ENCODE data around the gene TMCC3. TPM values are rescaled to one million over a fixed set of nuclear protein-coding genes. Genes with fewer than 3 reads are reported as not detected.

The TMCC3 gene
- total RNA-seq, 1 donor from 2014 or later = 48.1 TPM

DNA sequence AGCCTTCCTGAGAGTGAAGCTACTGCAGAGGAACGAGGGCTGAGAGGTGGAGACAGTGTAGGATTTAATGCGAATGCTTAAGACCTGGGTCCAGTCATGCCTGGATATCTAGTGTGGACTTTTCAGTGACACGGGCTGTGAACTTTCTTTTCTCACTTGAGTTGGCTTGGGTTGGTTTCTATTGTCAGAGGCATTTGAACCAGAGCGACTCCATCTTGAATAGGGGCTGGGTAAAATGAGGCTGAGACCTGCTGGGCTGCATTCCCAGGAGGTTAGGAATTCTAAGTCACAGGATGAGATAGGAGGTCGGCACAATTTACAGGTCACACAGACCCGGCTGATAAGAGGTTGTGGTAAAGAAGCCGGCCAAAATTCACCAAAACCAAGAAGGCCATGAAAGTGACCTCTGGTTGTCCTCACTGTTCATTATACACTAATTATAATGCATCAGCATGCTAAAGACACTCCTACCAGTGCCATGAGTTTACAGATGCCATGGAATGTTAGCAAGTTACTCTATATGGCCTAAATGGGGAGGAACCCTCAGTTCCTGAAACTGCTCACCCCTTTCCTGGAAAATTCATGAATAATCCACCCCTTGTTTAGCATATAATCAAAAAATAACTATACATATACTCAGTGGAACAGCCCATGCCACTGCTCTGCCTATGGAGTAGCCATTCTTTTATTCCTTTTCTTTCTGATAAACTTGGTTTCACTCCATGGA, 34.2 kb upstream of the TMCC3 start:
- H3K9me3 Mint-ChIP-seq (ENCODE audit: unreplicated experiment) = peaks cover 5% of the 10 kb centered on the region
- H3K27me3 Mint-ChIP-seq (ENCODE audit: unreplicated experiment) = peaks cover 1% of the 10 kb centered on the region
- H3K27ac Mint-ChIP-seq (ENCODE audit: unreplicated experiment) = no peak overlapping the region
- no peak overlapping the region for H3K4me3 Mint-ChIP-seq (ENCODE audit: unreplicated experiment)
- peaks cover 13% of the 10 kb centered on the region for H3K4me1 Mint-ChIP-seq (ENCODE audit: unreplicated experiment)
- TF ChIP-seq, protein P1, sequence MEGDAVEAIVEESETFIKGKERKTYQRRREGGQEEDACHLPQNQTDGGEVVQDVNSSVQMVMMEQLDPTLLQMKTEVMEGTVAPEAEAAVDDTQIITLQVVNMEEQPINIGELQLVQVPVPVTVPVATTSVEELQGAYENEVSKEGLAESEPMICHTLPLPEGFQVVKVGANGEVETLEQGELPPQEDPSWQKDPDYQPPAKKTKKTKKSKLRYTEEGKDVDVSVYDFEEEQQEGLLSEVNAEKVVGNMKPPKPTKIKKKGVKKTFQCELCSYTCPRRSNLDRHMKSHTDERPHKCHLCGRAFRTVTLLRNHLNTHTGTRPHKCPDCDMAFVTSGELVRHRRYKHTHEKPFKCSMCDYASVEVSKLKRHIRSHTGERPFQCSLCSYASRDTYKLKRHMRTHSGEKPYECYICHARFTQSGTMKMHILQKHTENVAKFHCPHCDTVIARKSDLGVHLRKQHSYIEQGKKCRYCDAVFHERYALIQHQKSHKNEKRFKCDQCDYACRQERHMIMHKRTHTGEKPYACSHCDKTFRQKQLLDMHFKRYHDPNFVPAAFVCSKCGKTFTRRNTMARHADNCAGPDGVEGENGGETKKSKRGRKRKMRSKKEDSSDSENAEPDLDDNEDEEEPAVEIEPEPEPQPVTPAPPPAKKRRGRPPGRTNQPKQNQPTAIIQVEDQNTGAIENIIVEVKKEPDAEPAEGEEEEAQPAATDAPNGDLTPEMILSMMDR (IDR thresholded peaks at IDR 0.05; ENCODE audit: unreplicated experiment) = no peak
- H3K36me3 Mint-ChIP-seq (ENCODE audit: low read depth, unreplicated experiment) = no peaks in the 10 kb centered on the region
- no peak for DNase-seq (ENCODE audit: low spot score)

DNA sequence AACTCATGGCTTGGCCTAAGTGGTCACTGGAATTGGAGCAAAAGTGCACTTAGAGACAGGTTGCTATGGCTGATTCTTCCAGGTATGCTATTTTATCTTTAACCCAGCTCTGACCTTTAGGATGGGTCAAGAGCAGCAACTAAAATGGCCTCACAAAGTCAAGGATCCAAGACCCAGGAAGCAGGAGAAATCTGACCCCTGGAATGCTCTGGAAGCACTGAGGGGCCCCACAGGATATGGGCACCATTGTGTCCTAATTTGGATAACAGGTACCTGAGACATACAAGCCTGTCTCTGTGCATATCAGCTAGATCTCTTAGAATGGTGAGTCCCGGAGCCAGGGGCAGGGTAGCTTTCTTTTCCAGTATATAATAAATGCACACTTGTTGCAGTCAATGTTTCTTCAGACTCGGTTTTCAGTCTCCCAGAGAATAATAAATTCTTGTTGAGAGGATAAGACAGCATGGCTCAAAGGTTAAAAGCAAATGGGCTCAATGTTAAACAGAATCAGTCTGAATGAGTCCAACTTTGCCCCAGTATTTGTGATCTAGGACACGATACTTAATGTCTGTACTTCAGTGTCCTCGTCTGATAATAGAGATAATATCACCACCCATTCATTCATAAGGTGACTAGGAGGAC, 29.3 kb upstream of the TMCC3 start:
- TF ChIP-seq, protein P1 (IDR thresholded peaks at IDR 0.05; ENCODE audit: unreplicated experiment) = no peak
- Mint-ChIP-seq H3K36me3 (ENCODE audit: low read depth, unreplicated experiment) (peaks cover 2% of the 10 kb centered on the region), H3K27ac (ENCODE audit: unreplicated experiment) (no peak overlapping the region), H3K4me1 (ENCODE audit: unreplicated experiment) (peaks cover 30% of the 10 kb centered on the region), H3K9me3 (ENCODE audit: unreplicated experiment) (peaks cover 5% of the 10 kb centered on the region), H3K4me3 (ENCODE audit: unreplicated experiment) (no peak overlapping the region), H3K27me3 (ENCODE audit: unreplicated experiment) (peaks cover 4% of the 10 kb centered on the region)
- DNase-seq (ENCODE audit: low spot score) = no peak

DNA sequence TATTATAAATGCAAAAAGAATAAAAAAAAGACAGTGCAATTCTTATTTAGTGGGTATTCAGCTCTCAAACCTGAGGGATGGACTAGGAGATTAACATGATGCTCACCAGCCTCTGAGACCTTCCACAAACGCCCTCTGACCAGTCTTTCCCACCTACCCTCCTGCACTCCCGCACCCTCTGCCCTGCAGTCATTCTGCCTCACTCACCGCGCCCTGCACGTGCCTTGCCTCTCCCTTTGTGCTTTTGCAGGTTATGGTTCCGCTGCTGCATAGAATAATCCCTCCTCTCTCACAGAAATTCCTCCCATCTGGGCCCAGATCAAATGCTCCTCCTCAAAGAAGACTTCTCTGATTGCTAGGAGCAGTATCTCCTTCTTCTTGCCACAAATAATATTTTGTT, 28.5 kb upstream of the TMCC3 start:
- TF ChIP-seq, protein P1 (IDR thresholded peaks at IDR 0.05; ENCODE audit: unreplicated experiment) = no peak
- no peak for DNase-seq (ENCODE audit: low spot score)
- peaks cover 3% of the 10 kb centered on the region for H3K36me3 Mint-ChIP-seq (ENCODE audit: low read depth, unreplicated experiment)
- H3K4me1 Mint-ChIP-seq (ENCODE audit: unreplicated experiment) = peaks cover 36% of the 10 kb centered on the region
- peaks cover 4% of the 10 kb centered on the region for H3K27me3 Mint-ChIP-seq (ENCODE audit: unreplicated experiment)
- H3K4me3 Mint-ChIP-seq (ENCODE audit: unreplicated experiment) = no peak overlapping the region
- H3K9me3 Mint-ChIP-seq (ENCODE audit: unreplicated experiment) = peaks cover 5% of the 10 kb centered on the region
- H3K27ac Mint-ChIP-seq (ENCODE audit: unreplicated experiment) = no peak overlapping the region

DNA sequence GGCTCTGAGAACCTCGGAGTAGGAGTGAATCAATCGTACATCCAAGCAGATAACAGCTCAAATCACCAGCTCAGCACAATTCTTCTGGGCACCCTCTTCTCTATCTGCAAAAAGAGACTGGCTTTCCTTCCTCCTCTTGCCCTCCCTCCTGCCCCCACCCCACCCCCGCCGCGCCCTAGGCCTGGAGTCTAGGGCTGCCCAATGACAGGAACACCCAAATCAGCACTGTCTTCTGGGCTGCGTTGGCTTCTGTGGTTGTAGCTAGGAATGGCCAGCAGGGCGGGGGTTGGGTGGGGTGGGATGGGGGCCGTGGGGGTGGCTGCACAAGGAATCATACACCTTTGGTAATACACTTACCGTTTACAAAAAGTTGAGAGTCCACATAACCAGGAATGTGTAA, 28.0 kb upstream of the TMCC3 start:
- Mint-ChIP-seq H3K4me1 (ENCODE audit: unreplicated experiment) (peaks cover 37% of the 10 kb centered on the region), H3K36me3 (ENCODE audit: low read depth, unreplicated experiment) (peaks cover 3% of the 10 kb centered on the region), H3K4me3 (ENCODE audit: unreplicated experiment) (no peak overlapping the region), H3K27me3 (ENCODE audit: unreplicated experiment) (peaks cover 4% of the 10 kb centered on the region), H3K27ac (ENCODE audit: unreplicated experiment) (no peak overlapping the region), H3K9me3 (ENCODE audit: unreplicated experiment) (peaks cover 5% of the 10 kb centered on the region)
- DNase-seq (ENCODE audit: low spot score) = no peak
- TF ChIP-seq, protein P1 (IDR thresholded peaks at IDR 0.05; ENCODE audit: unreplicated experiment) = no peak

DNA sequence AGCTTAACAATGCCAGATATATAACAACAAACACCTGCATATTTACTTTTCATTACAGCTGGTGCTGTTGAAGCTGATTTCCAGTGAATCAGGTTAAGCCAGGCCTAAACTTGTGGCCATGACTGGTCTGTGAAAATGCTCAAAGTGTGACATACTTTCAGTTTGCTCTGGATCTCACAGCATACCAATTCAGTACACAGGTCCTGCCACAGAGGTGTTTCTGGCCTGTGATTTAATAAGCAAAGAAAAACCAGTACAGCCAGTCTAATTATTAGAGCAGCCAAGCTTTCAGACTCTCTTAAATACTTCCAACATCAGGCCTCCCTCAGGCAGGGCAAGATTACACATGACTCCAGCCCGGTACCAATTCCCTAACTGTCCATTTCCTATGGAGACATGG, 27.4 kb upstream of the TMCC3 start:
- H3K9me3 Mint-ChIP-seq (ENCODE audit: unreplicated experiment) = peaks cover 5% of the 10 kb centered on the region
- H3K27me3 Mint-ChIP-seq (ENCODE audit: unreplicated experiment) = peaks cover 4% of the 10 kb centered on the region
- H3K4me1 Mint-ChIP-seq (ENCODE audit: unreplicated experiment) = peaks cover 41% of the 10 kb centered on the region
- TF ChIP-seq, protein P1 (IDR thresholded peaks at IDR 0.05; ENCODE audit: unreplicated experiment) = no peak
- peaks cover 3% of the 10 kb centered on the region for H3K36me3 Mint-ChIP-seq (ENCODE audit: low read depth, unreplicated experiment)
- no peak overlapping the region for H3K27ac Mint-ChIP-seq (ENCODE audit: unreplicated experiment)
- no peak for DNase-seq (ENCODE audit: low spot score)
- H3K4me3 Mint-ChIP-seq (ENCODE audit: unreplicated experiment) = no peak overlapping the region

Data from endothelial cell (in vitro differentiated cells).